Pancreas (tissue), 10 donors: ENCODE measurements around the gene TRIM41. TPM values are rescaled to one million over a fixed set of nuclear protein-coding genes. Genes with fewer than 3 reads are reported as not detected.

Source experiments
- ATAC-seq, 4 donors: fragments of 200-7000 bp; cut with Tn5 transposase; one replicate each; pipeline versions ENCODE4 v1.8.0 to v1.9.1; 2020; ENCODE audit warnings: mild to moderate bottlenecking in 4 of 4, moderate library complexity in 4 of 4
- DNase-seq, 6 donors: peaks; one replicate each; pipeline ENCODE4 v3.0.0-alpha.2; 2020
- FAIRE-seq: peaks from 2 replicates; lab custom pipeline; 2012; peaks lifted over from hg19 to GRCh38; lab: Jason Lieb, UNC
- H3K27ac ChIP-seq, 4 donors: fragments of 200-600 bp; sonication (generic); 1 replicate in 3 of 4; 2 replicates in 1 of 4; pipeline versions ENCODE4 v1.5.0 to v1.8.0; 2020
- H3K27me3 ChIP-seq, 4 donors: fragments of 200-600 bp; one replicate each; pipeline ENCODE4 v1.8.0; 2021
- H3K36me3 ChIP-seq, 3 donors: fragments of 200-600 bp; sonication (generic) in 1 of 3; one replicate each; pipeline versions ENCODE4 v1.5.0 to v1.8.0; 2020 to 2021
- H3K4me1 ChIP-seq, 3 donors: fragments of 200-600 bp; one replicate each; pipeline ENCODE4 v1.8.0; 2021
- H3K4me3 ChIP-seq, 4 donors: fragments of 200-600 bp; sonication (generic) in 2 of 4; one replicate each; pipeline versions ENCODE4 v1.5.0 to v1.8.0; 2020 to 2021
- H3K9me3 ChIP-seq, 4 donors: fragments of 200-600 bp; one replicate each; pipeline ENCODE4 v1.8.0; 2021
- CTCF ChIP-seq, 4 donors: fragments of 200-600 bp; sonication (generic) in 3 of 4; IDR thresholded peaks; one replicate each; pipeline versions ENCODE4 v1.5.0 to v1.8.0; 2021; ENCODE audit warnings: antibody characterized with exemption in 4 of 4
- WGBS, 2 donors: extraction: QIAGEN DNeasy Blood & Tissue Kit; methylation state at CpG; one replicate each; pipeline ENCODE4 v1.1.7; 2013; 5-methylcytosine and 5-hydroxymethylcytosine counted together
- intact Hi-C, 3 donors: fragments of 100-400 bp; cut with DNase I; formaldehyde crosslinking; loops; one replicate each; pipeline versions ENCODE4 v1.11.1 to v1.14.2; 2022
- polyA plus RNA-seq, 2 donors: library from polyadenylated mRNA; stranded (reverse); fragments of 200-250 nt; gene quantifications; one replicate each; pipeline ENCODE4 v1.2.3, GENCODE V29; 2013
- total RNA-seq, 6 donors: library from RNA; stranded (reverse); fragmentation: NEBNext Ultra II Directional in 4 of 6; extraction: Animal tissue kit (Norgen Biotek cat#: 25700) in 4 of 6; gene quantifications; one replicate each; pipeline versions ENCODE4 v1.2.1 to v1.2.4, GENCODE V29; 2021 to 2023
- donor health status: healthy with polysubstance abuse.
- donor health status: DM: no; HTN: no; CAD: no; lungs with moderate emphysema.
- donor health status: DM: no; HTN: no; CAD: no.
- donor health status: control.
- donor health status: control.
- donor health status: Bipolar disorder and iron deficiency.
- donor health status: DM: yes; HTN: yes; CAD: no.
- donor health status: DM: no; HTN: no; CAD: no.
- donor health status: DM: no; HTN: no; CAD: no.
- donor health status: DM: yes; HTN: yes; CAD: no.

TRIM41 gene
- total and polyA plus RNA-seq, 8 donors, result 11.4 to 28.7 (median 14.7) TPM

- ATAC-seq (no peak), DNase-seq (no peak), FAIRE-seq (no peak)
- Histone ChIP-seq H3K4me3 (no peak overlapping the region), H3K36me3 (peaks cover 0 to 23% (median 7%) of the 10 kb centered on the region in 3 donors), H3K27me3 (no peaks in the 10 kb centered on the region), H3K4me1 (no peaks in the 10 kb centered on the region), H3K9me3 (no peaks in the 10 kb centered on the region), H3K27ac (no peak overlapping the region)
- 79% methylated on average over 7 of the region's 7 CpGs for WGBS, 2 donors
- no peak for TF ChIP-seq CTCF (IDR thresholded peaks at IDR 0.05)
- intact Hi-C loops, result no loop called here
Measured at GRCh38 chr5:181231432-181231831, 8.4 kb downstream of the TRIM41 start.

- H3K27me3 ChIP-seq, result no peaks in the 10 kb centered on the region
- DNase-seq, result no peak
- no peak overlapping the region for H3K27ac ChIP-seq
- H3K4me1 ChIP-seq, result no peaks in the 10 kb centered on the region
- no peak overlapping the region for H3K4me3 ChIP-seq
- intact Hi-C loops, result no loop called here
- H3K9me3 ChIP-seq, result no peaks in the 10 kb centered on the region
- peaks cover 0 to 35% (median 17%) of the 10 kb centered on the region in 3 donors for H3K36me3 ChIP-seq
- WGBS, 2 donors, result 81 to 85% methylated on average over 18 of the region's 18 CpGs
- no peak for TF ChIP-seq CTCF (IDR thresholded peaks at IDR 0.05)
- FAIRE-seq, result no peak
- no peak for ATAC-seq
Measured at GRCh38 chr5:181232593-181232992, 9.5 kb downstream of the TRIM41 start.

GRCh38 chr5:181233088-181233800 is 10.2 kb downstream of the TRIM41 start:
- Histone ChIP-seq H3K4me3 (no peak overlapping the region), H3K27ac (no peak overlapping the region), H3K4me1 (no peaks in the 10 kb centered on the region), H3K9me3 (no peaks in the 10 kb centered on the region), H3K27me3 (no peaks in the 10 kb centered on the region), H3K36me3 (peaks cover under 1 to 41% (median 23%) of the 10 kb centered on the region in 3 donors)
- DNase-seq (no peak), ATAC-seq (no peak), FAIRE-seq (no peak)
- TF ChIP-seq CTCF (IDR thresholded peaks at IDR 0.05), result no peak
- intact Hi-C loops, result no loop called here
- 73 to 77% methylated on average over 16 of the region's 16 CpGs for WGBS, 2 donors

- no peak for TF ChIP-seq CTCF (IDR thresholded peaks at IDR 0.05)
- FAIRE-seq (no peak), ATAC-seq (peak in 2 of 4 donors; percentile 5 to 7), DNase-seq (no peak)
- intact Hi-C loops, result no loop called here
- no peak overlapping the region for H3K27ac ChIP-seq
- no peaks in the 10 kb centered on the region for H3K4me1 ChIP-seq
- 91 to 94% methylated on average over 19 to 24 of the region's 24 CpGs for WGBS, 2 donors
- H3K9me3 ChIP-seq, result no peaks in the 10 kb centered on the region
- no peak overlapping the region for H3K4me3 ChIP-seq
- peaks cover 6 to 48% (median 30%) of the 10 kb centered on the region in 3 donors for H3K36me3 ChIP-seq
- no peaks in the 10 kb centered on the region for H3K27me3 ChIP-seq
Measured at GRCh38 chr5:181233801-181234454, 10.8 kb downstream of the TRIM41 start.
